Astrocyte of the hippocampus (primary cell): Measurements from ENCODE around the gene TMEM144.
A peak's percentile ranks its signal among the peaks of the same experiment; 100 is the strongest.

ENCODE experiments used
- DNase-seq: peaks from one replicate; pipeline ENCODE4 v3.0.0; 2011; ENCODE audit warnings: low read depth, low spot score

TMEM144 gene

DNA sequence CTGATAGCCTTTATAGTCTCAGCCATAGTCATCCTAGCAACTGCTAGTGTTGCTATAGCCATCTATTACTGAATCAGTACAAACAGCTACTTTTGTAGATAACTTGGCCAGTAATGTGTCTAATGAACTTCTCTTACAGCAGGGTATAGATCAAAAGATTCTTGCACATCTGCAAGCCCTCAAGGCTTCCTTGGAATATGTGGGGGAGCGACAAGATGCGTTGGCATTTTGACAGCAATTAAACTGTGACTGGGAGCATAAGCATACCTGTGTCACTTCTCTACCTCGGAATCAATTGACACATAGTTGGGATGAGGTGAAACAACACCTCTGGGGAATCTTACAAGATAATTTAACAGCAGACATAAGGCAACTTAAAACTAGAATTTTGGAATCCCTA is 87.6 kb downstream of the TMEM144 start:
- DNase-seq = no peak

DNA sequence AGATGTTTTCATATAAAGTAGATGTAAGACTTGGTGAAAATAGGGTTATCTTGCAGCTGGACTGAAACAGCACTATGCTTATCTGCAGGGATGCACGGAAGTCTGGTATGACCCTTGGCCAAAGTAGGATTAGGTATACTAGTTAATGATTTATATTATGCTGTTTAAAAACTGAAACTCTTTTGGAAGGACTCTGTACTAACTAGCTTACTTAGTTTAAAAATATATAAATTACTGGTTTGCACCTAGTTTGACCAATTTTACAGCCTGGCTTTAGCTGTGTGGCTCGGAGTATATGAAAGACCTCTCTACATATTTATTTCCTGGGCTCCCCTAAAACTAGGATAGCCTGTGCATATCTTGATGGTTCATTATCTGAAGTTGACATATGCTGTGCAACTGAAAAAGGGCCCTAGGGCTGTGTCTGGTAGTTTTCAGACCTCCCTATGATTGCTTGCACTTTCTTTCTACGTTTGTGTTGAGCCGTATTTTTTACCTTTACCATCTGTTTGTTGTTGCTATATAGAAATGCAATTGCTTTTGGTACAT is 89.2 kb downstream of the TMEM144 start:
- DNase-seq = no peak

DNA sequence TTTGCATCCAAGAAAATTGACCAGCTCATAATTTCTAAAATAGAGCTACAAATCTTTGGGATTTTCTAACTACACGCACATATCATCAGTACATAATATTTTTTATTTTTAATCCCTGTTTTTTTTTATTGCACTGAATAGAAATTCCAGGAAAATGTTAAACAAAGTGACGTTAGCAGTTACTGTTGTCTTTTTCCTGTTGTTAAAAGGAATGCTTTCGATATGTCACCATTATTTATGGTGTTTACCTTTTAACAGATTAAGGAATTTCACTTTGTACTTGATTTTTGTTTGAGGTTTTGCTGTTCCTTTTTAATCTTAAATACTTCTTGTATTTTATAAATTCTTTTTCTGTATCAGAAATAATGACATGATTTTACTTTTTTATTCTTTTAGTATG is 89.7 kb downstream of the TMEM144 start:
- no peak for DNase-seq

DNA sequence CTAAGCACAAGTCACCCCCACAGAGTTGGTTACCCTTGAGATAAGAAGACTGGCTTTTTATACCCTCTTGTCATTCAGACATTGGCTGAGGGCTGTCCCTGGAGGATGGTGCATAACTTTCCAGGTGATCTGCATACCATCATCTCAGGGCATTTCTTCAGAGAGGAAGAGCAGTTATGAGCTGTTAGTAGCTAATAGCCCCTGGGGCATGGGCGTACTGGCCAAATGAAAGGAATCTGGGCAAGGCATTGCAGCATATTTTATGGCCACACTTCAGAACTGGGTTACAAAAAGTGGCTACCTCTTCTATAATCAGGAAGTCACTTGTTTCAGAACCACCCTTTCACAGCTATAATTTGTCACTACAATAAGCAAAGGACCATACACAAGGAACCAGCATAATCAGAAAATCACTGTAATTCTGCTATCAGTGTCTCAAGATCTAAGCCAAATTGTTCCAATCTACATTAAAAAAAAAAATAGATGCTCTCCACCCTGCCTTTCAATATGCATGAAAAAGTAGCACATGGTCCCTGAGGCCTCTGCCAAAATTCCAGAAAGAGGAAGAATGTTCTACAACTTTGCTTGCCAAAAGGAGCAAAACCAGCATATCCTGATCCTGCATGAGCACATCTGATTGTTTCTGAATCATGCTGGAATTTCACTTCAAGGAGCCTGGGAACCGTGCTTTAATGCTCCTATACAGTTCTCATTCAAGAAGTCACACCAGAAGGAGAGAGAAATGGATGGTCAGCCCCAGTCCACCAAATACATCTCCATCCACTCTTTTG is 92.0 kb downstream of the TMEM144 start:
- DNase-seq = peak; percentile 71

DNA sequence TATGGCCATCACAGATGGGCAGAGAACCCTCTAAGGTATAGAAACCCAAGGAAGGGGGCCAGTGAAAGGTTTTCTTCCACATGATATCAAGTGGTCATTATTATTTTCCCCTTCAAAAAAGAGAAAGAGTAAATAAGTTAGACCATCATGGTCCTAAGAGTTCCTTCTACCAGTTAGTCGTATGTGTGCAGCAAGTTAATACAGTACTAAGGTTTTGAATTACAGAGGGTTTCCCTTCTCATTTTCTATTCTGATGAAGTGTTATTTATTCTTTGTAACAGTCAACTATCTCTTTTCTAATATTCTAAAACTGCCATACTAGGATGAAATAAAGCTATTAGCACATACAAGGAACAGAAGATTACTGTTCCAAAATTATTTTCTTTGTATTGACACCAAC is 94.4 kb downstream of the TMEM144 start:
- no peak for DNase-seq
